GM21717 (cell line): ENCODE measurements around the gene PEX14.

Experiments used
- ATAC-seq: cut with Tn5 transposase; IDR thresholded peaks from one replicate; pipeline ENCODE4 v1.9.1; 2021; ENCODE audit warnings: mild to moderate bottlenecking, moderate library complexity; ENCODE audit not compliant: unreplicated experiment

Gene PEX14

DNA sequence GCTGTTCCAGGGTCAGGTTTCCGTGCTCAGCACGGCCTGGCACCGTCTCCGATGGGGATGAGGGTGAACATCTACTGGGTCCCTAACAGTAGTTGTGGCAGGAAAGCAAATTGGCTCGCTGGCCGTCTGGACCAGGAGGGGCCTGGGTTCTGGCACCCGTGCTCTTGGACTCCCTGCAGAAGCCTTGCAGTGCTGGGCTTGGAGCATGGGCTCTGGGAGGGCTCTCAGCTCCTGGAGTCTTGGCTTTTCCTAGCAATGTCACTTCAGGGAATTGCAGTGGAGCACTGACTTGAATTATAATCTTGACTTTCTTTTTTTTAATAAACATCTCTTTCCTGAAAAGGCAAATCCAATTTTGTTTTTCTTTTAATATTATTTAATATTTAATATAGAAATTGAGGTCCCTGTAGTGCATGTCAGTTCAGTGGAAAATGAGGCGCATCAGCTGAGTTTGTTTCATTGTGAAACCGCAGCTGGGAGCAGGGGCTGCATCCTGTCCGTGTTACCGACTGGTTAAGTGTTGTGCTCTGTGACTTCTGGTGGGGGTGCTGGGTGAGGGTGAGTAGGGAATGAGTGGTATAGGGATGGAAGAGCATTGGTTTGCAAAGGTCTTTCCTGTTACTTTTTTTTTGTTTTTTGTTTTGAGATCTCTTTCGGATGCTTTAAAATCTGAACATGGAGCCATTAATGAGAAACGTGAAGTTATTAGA, 64.1 kb downstream of the PEX14 start:
- ATAC-seq: no peak

DNA sequence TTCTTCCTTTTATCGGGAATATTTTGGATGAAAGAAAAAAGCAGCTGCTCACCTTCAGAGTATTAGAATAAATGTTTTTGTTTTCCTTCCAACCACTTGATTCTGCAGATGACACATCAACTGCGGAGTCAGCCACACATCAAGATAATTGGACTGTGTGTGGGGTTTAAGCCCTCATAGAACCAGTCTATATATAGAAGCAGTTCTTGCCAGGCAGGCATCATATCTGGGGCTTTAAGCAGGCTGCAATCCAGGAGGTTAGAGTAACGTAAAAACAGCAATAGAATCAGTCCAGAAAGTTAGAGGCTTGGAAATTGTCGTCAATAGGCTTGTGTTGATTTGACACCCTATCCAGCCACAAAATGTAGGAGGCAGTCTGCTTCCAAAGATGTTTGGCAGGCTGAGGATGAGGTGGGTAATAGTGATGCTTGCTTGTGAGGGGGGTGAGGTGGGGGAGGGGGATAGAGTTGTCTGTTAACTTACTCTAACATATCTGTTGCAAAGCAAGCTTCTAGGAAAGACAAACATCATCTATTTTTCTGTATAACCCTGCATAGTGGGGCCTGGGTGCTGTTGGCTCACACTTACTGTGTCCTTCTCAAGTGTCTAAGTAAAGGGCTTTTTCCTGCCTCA, 64.8 kb downstream of the PEX14 start:
- ATAC-seq: no peak

DNA sequence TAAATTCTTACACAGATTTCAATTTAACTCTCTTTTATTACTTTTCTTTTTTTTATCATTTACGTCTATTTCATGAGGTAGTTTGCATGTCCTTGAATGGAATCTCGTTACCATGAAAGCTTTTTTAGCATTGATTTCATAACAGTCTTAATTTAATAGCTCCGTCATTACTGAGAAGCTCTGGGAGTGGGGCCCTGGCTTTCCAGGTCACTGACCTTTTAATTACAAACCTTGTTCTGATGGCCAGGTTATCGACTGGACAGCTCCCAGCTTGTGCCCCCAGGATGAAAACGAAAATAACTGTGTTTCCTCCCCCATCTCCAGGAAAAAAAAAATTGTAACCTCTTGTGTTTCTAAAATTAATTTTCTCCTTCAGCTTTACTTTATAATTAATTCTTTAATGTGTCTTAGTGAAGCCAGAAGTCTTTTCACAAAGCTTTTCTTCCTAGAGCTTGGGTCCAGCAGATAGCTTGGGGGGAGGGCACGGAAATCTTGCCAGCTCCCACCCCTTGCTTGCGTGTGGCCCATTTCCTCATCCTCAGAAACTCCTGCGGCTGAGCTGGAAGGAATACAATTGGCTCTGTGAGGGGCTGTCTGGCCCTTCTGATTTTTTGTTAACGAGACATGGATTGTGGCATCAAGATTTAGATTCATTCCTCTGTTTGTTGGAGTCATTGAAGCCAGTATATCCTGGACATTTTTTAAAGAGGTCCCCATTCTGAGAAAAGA, 65.7 kb downstream of the PEX14 start:
- no peak for ATAC-seq

DNA sequence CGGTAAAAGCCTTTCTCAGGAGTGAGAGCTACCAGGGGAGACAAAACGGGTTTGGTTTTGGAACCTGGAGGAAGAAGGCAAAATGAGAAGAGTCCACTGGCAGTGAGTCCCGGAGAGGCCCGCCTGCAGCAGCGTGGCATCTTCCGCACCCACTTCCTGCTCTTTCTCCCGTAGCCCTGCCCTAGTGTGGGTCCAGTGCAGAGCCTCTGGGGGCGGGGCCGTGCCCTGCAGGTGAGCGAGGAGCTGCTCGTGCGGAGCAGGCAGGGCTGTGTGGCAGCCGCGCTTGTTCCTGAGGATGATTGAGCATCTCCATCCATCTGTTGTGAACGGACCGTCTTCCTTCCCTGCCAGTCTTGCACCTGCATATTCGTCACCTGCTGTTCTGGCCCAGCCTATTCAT, 66.5 kb downstream of the PEX14 start:
- no peak for ATAC-seq

DNA sequence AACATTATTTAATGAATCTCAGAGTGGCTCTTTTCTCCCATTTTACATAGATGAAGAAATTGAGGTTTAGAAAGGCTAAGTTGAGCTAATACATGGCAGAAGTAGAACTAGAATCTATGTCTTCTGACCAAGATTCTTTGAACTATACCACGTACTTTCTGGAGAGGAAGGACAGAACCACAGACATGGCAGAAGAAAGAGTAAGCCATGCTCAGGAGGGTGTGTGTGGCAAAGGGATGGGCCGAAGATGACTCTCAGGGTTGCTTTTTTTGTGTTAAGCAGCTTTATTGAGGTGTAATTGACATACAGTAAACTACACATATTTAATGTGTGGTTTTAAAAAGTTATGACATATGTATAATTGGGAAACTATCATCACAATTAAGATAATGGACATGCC, 69.5 kb downstream of the PEX14 start:
- no peak for ATAC-seq

DNA sequence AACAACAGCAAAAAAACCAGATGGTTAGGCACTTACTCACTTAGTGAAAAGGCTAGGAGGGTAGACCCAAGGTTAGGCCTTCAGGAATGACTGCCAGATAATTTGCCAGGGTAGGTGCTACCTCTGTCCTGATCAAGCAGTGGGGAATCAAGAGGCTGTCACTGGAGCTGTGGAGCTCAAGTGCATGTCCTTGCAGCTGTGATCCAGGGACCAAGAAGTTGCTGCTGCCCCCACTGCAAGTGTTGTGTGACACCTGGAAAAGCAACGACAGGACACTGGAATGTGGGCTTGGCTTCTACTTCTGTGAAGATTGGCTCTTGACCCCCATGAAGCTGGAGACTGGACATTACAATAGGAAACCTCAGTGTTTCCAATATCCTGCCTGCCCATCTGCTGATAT, 72.1 kb downstream of the PEX14 start:
- no peak for ATAC-seq

DNA sequence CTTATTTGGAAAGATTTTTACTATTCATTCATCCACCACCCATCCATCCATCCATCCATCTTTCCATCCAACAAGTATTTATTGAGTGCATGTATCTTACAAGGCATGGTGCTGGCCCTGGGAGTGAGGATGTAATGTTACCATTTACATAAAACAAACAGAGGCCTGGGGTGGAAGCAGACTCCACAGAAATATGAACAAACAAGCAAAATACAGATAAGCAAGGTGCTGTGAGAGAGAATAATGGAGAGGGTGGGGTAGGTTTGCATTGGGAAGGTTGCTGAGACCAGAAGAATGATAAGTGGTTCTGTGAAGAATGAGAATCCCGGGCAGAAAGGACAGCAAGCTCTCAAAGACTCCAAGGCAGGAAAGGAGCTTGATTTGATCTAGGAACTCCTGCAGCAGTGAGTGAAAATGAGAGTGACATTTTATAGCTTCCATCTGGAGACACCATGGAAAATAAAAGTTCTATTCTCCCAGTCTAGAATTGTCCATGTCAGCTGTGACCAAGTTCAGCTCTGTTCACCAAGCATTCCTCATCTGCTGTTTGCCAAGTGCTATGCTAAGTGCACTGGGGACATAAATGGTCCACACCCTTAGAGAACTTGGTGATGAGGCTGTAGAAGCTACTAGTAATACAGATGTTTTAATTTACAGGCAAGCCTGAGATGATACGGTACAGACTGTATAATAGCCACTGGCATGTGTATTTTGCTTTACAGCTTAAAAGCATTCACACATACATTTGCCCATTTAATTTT, 75.3 kb downstream of the PEX14 start:
- no peak for ATAC-seq

DNA sequence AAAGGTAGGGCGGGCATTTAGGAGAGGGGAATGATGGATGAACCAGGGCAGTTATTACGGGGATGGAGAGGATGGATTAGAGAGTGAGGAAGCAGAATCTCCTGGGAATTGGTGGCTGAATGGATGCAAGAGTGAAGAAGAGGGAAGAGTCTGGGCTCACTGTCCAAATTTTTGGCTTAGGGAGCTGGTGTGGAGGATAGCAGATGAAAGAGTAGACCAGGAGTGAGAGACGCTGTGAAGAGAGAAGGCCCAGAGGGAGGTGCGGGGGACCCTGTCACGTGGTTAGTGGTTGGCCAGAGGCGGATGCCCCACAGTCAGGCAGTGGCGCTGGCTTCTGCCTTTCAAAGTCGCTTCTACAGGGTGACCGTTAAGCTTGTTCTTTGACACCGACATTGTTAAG, 78.4 kb downstream of the PEX14 start:
- no peak for ATAC-seq

DNA sequence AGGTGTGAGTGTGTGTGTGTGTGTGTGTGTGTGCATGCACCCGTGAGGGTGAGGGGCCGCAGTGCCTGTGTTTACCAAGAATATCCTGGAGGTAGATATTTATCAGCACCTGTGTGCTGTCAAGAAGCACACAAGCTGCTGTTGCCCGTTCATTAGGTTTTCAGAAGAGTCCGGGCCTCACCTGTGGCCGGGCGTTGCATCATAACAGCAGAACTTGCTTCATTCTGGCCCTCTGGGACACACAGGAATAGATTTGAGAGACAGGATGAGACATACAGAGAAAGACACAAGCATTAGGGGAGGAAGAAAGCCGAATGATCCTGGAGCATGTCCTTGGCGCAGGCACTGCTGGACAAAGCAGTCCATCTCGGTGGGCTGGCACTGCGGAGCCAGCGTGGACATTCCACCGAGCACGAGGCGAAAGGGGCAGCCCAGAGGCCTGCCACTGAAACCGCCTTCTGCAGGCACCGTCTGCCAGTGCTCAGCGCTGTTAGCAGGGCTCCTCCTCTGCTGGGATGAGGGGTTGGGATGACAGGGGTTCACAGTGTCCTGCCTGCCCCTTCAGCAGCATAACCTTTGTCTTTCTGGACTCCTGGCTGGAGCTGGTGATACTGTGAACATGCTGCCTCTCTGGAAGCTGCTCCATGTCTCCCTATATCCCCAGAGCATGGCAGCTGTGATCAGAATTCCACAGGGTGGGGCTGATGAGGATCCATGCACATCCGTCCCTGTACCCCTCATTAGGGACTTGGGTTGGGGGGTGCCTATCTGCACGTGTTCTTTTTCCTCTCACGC, 81.1 kb downstream of the PEX14 start:
- no peak for ATAC-seq

DNA sequence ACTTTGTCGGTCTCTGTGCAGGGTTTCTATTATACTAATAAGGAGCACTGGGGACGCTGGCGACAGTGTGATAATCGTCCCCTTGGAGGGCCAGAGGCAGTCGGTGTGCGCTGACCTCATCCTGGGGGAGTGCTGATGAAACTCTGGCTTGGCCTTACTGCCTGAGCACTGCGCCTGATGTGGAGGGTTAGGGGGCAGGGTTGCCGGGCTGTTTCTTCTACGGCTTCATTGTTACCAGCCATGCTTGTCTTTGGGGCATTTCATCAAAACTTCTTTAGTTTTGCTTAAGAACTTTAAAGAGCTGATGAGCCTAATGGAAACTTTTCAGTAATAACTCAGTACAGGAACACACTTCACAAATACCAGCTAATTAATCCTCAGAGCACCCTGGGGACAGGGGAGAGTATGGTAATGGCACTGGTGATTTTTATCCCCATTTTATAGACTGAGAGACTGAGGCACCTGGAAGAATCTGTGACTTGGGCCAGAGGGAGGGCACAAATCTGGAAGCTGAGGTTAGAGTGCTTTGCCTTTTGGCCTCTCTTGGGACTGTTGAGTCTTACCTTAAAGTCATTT, 81.8 kb downstream of the PEX14 start:
- ATAC-seq: no peak

DNA sequence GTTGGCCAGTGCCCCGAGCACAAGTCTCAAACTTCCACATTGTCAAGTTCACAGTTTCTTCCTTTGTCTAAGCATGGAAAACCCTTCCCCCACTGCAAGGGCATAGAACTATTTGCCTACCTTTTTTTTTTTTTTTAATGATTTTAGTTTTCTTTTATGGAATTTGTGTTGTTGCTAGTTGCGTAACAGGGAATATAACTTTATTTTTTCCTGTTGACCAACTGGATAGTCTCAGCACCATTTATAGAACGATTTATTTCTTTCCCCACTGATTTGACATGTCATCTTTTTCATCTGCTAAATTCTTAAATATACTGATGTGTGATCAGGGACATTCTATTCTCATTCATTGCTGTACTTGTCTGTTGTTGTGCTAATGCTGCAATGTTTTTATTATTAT, 83.0 kb downstream of the PEX14 start:
- no peak for ATAC-seq

DNA sequence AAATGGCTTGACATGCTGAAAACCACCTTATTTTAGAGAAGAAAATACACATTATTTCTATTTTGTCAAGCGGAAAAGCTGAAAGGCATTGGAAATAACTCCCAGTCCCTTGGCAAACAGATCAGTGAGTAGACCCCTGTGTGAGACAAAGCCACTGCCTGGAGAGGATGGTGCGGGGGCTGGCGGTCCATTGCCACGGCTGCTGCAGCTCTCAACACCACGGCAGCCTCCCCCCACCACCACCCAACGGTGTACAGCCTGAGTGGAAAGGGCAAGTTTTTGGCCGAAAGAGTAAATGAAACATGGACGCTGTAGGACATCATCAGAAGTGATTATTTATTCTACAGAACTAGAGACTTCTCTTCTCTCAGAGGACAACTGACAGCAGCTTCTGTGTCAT, 84.6 kb downstream of the PEX14 start:
- ATAC-seq: no peak

DNA sequence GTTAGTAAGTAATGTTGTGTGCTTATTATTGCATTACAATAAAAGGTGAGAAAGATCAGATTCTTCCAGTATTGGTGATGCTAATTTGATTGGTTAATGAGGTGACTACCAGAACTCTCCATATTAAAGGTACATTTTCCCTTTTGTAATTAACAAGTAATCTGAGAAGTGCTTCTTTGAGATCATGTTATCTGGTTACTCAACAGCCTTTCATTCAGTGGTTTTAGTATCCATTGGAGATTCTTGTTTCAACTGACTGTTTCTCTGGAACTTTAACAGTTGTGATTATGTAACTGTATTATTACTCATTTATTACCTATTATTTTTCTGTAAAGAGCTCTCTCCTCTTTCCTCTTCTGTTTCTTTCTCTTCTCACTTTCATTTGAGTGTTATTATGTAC, 86.7 kb downstream of the PEX14 start:
- no peak for ATAC-seq

DNA sequence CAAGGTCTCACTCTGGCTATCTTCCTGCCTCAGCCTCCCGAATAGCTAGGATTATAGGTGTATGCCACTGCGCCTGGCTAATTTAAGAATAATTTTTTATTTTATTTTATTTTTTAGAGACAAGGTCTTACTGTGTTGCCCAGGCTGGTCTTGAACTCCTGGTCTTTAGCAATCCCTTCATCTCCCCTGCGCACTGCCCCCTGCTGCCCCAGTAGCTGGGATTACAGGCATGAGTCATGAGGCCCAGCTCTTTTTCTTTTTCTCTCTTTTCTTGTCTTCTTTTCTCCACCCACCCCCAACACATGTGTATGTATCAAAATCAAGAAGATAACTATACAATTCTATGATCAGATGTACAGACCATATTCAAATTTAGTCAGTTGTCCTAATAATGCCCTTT, 87.2 kb downstream of the PEX14 start:
- no peak for ATAC-seq

DNA sequence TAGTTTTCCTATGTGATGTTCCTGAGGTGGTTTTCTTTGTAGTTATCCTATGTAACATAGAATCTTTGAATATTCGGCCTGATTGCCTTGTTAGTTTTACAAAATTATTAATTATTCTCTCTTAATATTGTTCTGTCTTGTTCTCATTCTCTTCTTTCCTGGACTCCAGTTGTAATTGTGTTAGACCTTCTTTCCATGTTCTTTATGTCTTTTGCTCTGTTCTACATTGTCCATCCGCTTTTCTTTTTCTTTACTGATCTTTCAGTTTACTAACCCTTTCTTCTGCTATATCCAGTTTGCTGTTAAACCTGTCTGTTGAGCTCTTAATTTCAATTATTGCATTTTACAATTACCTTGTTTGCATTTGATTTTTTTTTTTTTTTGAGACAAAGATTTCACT, 89.3 kb downstream of the PEX14 start:
- no peak for ATAC-seq

DNA sequence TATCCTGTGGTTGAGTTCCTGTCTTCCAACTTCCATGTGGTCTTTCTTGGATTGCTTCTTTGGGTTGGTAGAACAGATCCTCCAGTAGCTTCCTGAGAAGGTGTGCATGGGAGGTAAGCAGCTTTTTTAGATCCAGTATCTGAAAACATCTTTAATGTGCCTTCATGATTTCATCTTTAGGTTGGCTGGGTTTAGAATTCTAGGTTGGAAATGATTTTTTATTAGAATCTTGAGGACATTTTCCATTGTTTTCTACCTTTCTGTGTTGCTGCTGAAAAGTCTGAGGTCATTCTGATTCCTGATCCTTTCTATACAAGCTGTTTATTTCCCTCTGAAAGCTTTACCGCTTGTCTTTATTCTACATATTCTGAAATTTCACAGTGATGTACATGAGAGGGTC, 94.8 kb downstream of the PEX14 start:
- no peak for ATAC-seq

DNA sequence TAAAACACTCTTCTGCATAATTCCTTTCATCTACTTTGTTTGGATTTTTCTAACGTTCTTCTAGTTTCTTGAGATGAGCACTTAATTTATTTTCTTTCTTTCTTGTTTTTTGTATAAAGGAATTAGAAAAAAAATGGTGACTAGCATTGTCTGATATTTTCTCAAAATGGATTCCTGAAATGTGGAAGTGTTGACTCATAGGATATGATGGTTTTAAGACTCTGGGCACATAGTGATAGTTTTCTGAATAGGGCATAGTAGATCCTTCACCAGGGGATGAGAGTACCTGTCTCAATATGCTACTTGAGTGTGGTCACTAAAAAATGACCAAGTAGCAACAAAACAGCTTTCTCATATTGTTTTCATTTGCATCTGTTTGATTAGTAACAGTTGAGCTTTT, 100.9 kb downstream of the PEX14 start:
- no peak for ATAC-seq

DNA sequence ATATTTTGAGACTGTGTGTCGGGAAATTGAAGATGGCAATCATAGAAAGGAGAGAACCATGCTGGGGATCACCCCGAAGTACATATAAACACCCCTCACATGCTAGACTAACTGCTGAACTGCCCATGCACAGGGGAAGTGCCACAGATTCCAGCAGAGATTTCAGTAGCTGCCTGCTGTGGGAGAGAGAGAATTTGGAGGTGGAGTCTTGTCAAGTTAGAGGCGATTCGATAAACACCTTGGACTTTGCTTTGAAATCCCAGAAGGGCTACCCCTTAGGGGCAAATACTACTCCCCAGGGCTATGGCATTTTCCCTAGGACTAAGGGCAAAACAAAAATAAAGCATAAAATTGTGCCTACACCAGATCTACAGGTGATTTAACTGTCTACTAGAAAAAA, 103.3 kb downstream of the PEX14 start:
- no peak for ATAC-seq

DNA sequence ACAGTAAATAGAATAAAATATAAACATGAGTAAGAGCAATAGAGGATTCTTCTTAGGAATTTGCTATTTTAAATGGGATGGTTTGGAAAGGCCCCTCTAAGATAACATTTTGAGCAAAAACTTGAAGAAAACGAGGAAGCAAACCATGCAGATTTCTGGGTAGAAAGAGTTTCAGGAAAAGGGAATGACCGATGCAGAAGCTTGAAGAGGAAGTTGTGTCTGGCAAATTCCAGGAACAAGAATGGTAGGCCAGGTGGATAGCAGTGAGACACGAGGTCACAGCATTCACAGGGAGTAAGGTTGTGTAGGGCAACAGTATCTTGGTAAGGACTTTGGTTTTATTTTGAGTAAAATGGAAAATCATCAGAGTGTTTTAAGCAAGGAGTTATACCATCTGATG, 108.9 kb downstream of the PEX14 start:
- no peak for ATAC-seq

DNA sequence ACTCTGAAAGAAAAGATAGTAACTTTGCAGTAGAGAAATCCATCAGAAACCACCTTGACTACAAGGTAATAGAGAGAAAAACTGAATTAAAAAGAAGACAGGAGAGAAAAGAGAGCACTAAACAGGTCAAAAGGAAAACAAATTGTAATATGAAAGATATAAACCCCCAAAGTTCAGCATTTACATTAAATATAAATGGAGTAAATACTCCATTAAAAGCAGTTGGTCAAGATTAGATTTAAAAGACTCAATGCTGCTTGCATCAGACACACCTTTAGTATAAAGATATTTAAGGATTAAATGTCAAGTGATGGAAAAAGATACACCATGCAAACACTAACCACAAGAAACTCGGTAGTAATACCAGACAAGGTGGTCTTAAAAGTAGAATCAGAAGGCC, 110.5 kb downstream of the PEX14 start:
- no peak for ATAC-seq
